ENCODE measurements around the gene PARD3B. TPM values are rescaled to one million over a fixed set of nuclear protein-coding genes. Genes with fewer than 3 reads are reported as not detected.

PARD3B gene
- total and polyA plus RNA-seq, 10 of the 15 experiments (the other 5 are each of a cell fraction or from before 2014, with no cell fraction given), result 0.01 to 0.54 (median 0.07) TPM; not detected in 7

GRCh38 chr2:205464681-205465080 is 919.4 kb downstream of the PARD3B start:
- FAIRE-seq, result no peak
- no peak for DNase-seq (ENCODE audit: low read depth, low spot score)
- Histone ChIP-seq H3K9ac (ENCODE audit: control insufficient read depth, insufficient read depth, low read length) (no peak overlapping the region), H3K4me3 (no peak overlapping the region), H3K4me1 (ENCODE audit: control insufficient read depth, insufficient read depth, low read length) (no peaks in the 10 kb centered on the region), H3K4me2 (ENCODE audit: control insufficient read depth, insufficient read depth) (no peak overlapping the region), H3K36me3 (ENCODE audit: control insufficient read depth in 2 of 2, insufficient read depth in 2 of 2, low read length in 1 of 2) (no peaks in the 10 kb centered on the region), H3K27me3 (replicated peaks in 1 of 2; ENCODE audit: control insufficient read depth in 2 of 2, insufficient read depth in 2 of 2, low read length in 1 of 2) (no peaks in the 10 kb centered on the region; a peak in 1 of 4 replicates), H3K79me2 (ENCODE audit: control insufficient read depth, insufficient read depth, low read length) (no peaks in the 10 kb centered on the region), H2AFZ (ENCODE audit: control insufficient read depth, low read depth, low read length) (no peak overlapping the region), H4K20me1 (ENCODE audit: control insufficient read depth, insufficient read depth) (no peaks in the 10 kb centered on the region), H3K9me3 (replicated peaks; ENCODE audit: control insufficient read depth, insufficient read depth, low read length) (no peaks in the 10 kb centered on the region), H3K27ac (ENCODE audit: control insufficient read depth, insufficient read depth) (no peak overlapping the region)
- no TSS peak for BruUV-seq (replicated peaks)
- ATAC-seq, result no peak
- in situ Hi-C loops (cut with MboI), result no loop called here
- ChIA-PET SMC1A (ENCODE audit: uncharacterized antibody, unreplicated experiment) (no interaction called here), POLR2A (no interaction called here), CTCF (interaction anchor here (0.7 kb wide), 1 partner anchor 28 kb away, joined by 3 read pairs; no protein-coding TSS in a partner anchor), RAD21 (ENCODE audit: unreplicated experiment) (no interaction called here)
- intact Hi-C loops (cut with micrococcal nuclease; ENCODE audit: unreplicated experiment), result no loop called here
- WGBS (ENCODE audit: insufficient coverage, insufficient replicate concordance, low lambda C conversion rate, missing lambda C conversion rate), result 51% methylated on average over 3 of the region's 3 CpGs
- TF ChIP-seq YY1 (IDR thresholded peaks at IDR 0.05; ENCODE audit: low read depth, low read length) (no peak), POLR2AphosphoS2 (IDR thresholded peaks at IDR 0.05; ENCODE audit: low read depth, low read length) (no peak), BCL11A (IDR thresholded peaks at IDR 0.05; ENCODE audit: low read depth, low read length) (no peak), E2F8 (IDR thresholded peaks at IDR 0.05; ENCODE audit: low read depth, partially characterized antibody) (no peak), SMC3 (IDR thresholded peaks at IDR 0.05; ENCODE audit: borderline replicate concordance, low read length) (no peak), NR2F1 (conservative IDR thresholded peaks at IDR 0.05) (no peak), E4F1 (IDR thresholded peaks at IDR 0.05; ENCODE audit: borderline replicate concordance, partially characterized antibody) (no peak), POLR2AphosphoS5 (IDR thresholded peaks at IDR 0.05; ENCODE audit: low read length) (no peak), TCF7 (IDR thresholded peaks at IDR 0.05; ENCODE audit: borderline replicate concordance) (no peak), ZNF592 (IDR thresholded peaks at IDR 0.05) (no peak), IRF4 (IDR thresholded peaks at IDR 0.05; ENCODE audit: low read depth, low read length) (no peak), JUND (IDR thresholded peaks at IDR 0.05; ENCODE audit: low read depth, low read length) (no peak), RELA (IDR thresholded peaks at IDR 0.05; ENCODE audit: borderline replicate concordance, partially characterized antibody) (no peak), CTCF (IDR thresholded peaks at IDR 0.05 in 2 of 3, conservative IDR thresholded peaks at IDR 0.05 in 1 of 3; ENCODE audit: control insufficient read depth in 2 of 3, extremely low read depth in 1 of 3, insufficient read depth in 1 of 3, low read depth in 3 of 3, low read length in 3 of 3) (no peak)
